LNCAP (cell line): ENCODE results near the gene NADSYN1.

Source experiments
- CTCF ChIP-seq: fragments of 450-650 bp; IDR thresholded peaks from 2 replicates; pipeline ENCODE4 v1.5.1; 2017; ENCODE audit warnings: mild to moderate bottlenecking

The NADSYN1 gene

GRCh38 chr11:71448257-71449171, 4.5 kb upstream of the NADSYN1 start, which contains the start of gene DHCR7:
DHCR7 (minus strand) TSS chr11:71448393; CDS start chr11:71444952, 3,441 bp downstream.
- no peak for TF ChIP-seq CTCF

GRCh38 chr11:71449596-71449995, 3.4 kb upstream of the NADSYN1 start:
- no peak for TF ChIP-seq CTCF

- no peak for TF ChIP-seq CTCF
Measured at GRCh38 chr11:71450507-71450906, 2.5 kb upstream of the NADSYN1 start.

GRCh38 chr11:71450939-71451338, 2.1 kb upstream of the NADSYN1 start:
- no peak for TF ChIP-seq CTCF

GRCh38 chr11:71451596-71452198, 1.3 kb upstream of the NADSYN1 start:
- TF ChIP-seq CTCF: no peak

- no peak for TF ChIP-seq CTCF
Measured at GRCh38 chr11:71452199-71453036, 585 bp upstream of the NADSYN1 start.

GRCh38 chr11:71453918-71454304, 908 bp downstream of the NADSYN1 start:
- no peak for TF ChIP-seq CTCF
